SK-N-MC (cell line): ENCODE results near the gene RGL1.

ENCODE experiments used
- DNase-seq: peaks from one replicate; pipeline ENCODE4 v3.0.0-alpha.2; 2011; ENCODE audit warnings: low read depth, low spot score
- H3K27ac ChIP-seq: fragments of 200-600 bp; sonication (generic); 2 replicates; pipeline ENCODE4 v1.5.1; 2016; ENCODE audit warnings: mixed run types
- H3K36me3 ChIP-seq: fragments of 200-600 bp; sonication (generic); 2 replicates; pipeline ENCODE4 v1.6.1; 2017; ENCODE audit warnings: antibody characterized with exemption, low read length, mixed read lengths; ENCODE audit not compliant: insufficient read depth
- H3K4me3 ChIP-seq: fragments of 200-600 bp; sonication (generic); 2 replicates; pipeline ENCODE4 v1.5.1; 2016
- H3K9ac ChIP-seq: fragments of 200-600 bp; sonication (generic); 2 replicates; pipeline ENCODE4 v1.8.0; 2017; ENCODE audit warnings: mixed run types, mixed read lengths; ENCODE audit not compliant: insufficient read length
- H3K9me3 ChIP-seq: fragments of 200-600 bp; sonication (generic); 2 replicates; pipeline ENCODE4 v1.6.1; 2017; ENCODE audit warnings: low read depth, mild to moderate bottlenecking, antibody characterized with exemption, low read length, moderate library complexity, mixed read lengths
- EZH2 ChIP-seq: fragments of 200-600 bp; sonication (generic); IDR thresholded peaks from one replicate; pipeline ENCODE4 v1.6.1; 2017; ENCODE audit warnings: antibody characterized with exemption
- FOXP2 ChIP-seq: optimal IDR thresholded peaks from 2 replicates; pipeline ENCODE3; 2011; ENCODE audit warnings: mild to moderate bottlenecking, moderate library complexity; ENCODE audit not compliant: insufficient read depth; ENCODE audit errors: extremely low read length, control extremely low read depth
- POLR2AphosphoS5 ChIP-seq: IDR thresholded peaks from 2 replicates; pipeline ENCODE4 v1.6.1; 2012; ENCODE audit warnings: mild to moderate bottlenecking, low read depth, low read length, borderline replicate concordance

RGL1 gene

GRCh38 chr1:183832459-183832858 lies 27.5 kb downstream of the RGL1 start:
- TF ChIP-seq EZH2 (no peak), POLR2AphosphoS5 (no peak), FOXP2 (no peak)
- Histone ChIP-seq H3K9me3 (no peaks in the 10 kb centered on the region), H3K36me3 (peaks cover 8% of the 10 kb centered on the region), H3K27ac (0 out of 2 replicates have a peak overlapping the region, but pooled peaks have one; percentile 89), H3K9ac (no peak overlapping the region), H3K4me3 (no peak overlapping the region)
- DNase-seq, result no peak

GRCh38 chr1:183834568-183834967 lies 29.6 kb downstream of the RGL1 start:
- H3K4me3 ChIP-seq, result no peak overlapping the region
- no peaks in the 10 kb centered on the region for H3K9me3 ChIP-seq
- peaks cover 14% of the 10 kb centered on the region for H3K36me3 ChIP-seq
- H3K9ac ChIP-seq, result no peak overlapping the region
- TF ChIP-seq POLR2AphosphoS5 (no peak), EZH2 (no peak), FOXP2 (no peak)
- H3K27ac ChIP-seq, result no peak overlapping the region
- no peak for DNase-seq

- Histone ChIP-seq H3K4me3 (peak overlapping the region; percentile 58), H3K27ac (no peak overlapping the region), H3K9me3 (no peaks in the 10 kb centered on the region), H3K36me3 (peaks cover 14% of the 10 kb centered on the region), H3K9ac (no peak overlapping the region)
- no peak for DNase-seq
- TF ChIP-seq EZH2, result no peak
- no peak for TF ChIP-seq FOXP2
- TF ChIP-seq POLR2AphosphoS5, result no peak
These were observed 31.7 kb downstream of the RGL1 start for GRCh38 chr1:183836598-183836997.

DNA sequence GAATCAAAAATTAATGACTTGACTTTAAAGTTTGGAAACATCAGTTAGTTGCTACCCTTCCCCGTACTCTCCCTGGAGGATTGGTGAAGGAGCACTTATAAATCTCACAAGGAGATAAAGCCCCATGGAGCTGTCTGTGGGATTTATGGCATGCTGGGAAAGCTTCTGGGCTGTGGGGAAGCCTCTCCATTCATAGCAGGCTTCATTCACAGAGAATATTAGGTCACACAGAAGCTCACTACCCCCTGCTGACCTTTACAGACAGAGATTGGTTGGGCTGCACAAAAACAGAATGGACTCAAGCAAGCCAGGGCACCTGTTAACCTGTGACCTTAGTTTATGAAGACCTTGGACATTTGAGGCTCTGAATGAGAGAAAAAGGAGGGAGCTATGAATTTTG lies 32.1 kb downstream of the RGL1 start:
- Histone ChIP-seq H3K4me3 (peak overlapping the region; percentile 58), H3K9me3 (no peaks in the 10 kb centered on the region), H3K36me3 (peaks cover 14% of the 10 kb centered on the region), H3K9ac (no peak overlapping the region), H3K27ac (no peak overlapping the region)
- no peak for DNase-seq
- no peak for TF ChIP-seq POLR2AphosphoS5
- TF ChIP-seq FOXP2, result peak; percentile 48

DNA sequence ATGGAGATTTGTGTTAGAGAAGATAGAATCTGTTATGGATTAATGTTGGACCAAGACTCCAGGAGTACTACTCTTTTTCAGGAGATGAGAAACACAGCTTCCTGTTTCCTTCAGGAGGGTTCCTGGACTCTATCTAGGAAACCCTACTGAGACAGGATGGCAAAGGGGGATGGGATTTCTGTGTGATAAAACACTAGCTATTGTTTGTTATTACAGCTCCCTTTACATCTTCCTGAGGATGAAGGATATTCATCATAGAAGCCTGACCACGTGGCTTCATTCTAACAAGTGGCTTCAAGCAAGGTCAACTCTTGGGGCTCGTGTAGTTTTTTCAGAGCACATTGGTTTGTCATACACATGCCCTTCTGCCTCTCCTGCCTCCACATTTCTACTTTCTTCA lies 33.3 kb downstream of the RGL1 start:
- peaks cover 14% of the 10 kb centered on the region for H3K36me3 ChIP-seq
- H3K27ac ChIP-seq, result no peak overlapping the region
- H3K9ac ChIP-seq, result no peak overlapping the region
- no peak overlapping the region for H3K4me3 ChIP-seq
- H3K9me3 ChIP-seq, result no peaks in the 10 kb centered on the region
- TF ChIP-seq FOXP2 (no peak), EZH2 (no peak), POLR2AphosphoS5 (no peak)
- DNase-seq, result no peak

GRCh38 chr1:183840140-183840539 lies 35.2 kb downstream of the RGL1 start:
- H3K27ac ChIP-seq, result no peak overlapping the region
- no peaks in the 10 kb centered on the region for H3K9me3 ChIP-seq
- H3K9ac ChIP-seq, result no peak overlapping the region
- no peak overlapping the region for H3K4me3 ChIP-seq
- DNase-seq, result no peak
- peaks cover 5% of the 10 kb centered on the region for H3K36me3 ChIP-seq
- TF ChIP-seq POLR2AphosphoS5, result no peak
- TF ChIP-seq FOXP2, result no peak
- TF ChIP-seq EZH2, result no peak

DNA sequence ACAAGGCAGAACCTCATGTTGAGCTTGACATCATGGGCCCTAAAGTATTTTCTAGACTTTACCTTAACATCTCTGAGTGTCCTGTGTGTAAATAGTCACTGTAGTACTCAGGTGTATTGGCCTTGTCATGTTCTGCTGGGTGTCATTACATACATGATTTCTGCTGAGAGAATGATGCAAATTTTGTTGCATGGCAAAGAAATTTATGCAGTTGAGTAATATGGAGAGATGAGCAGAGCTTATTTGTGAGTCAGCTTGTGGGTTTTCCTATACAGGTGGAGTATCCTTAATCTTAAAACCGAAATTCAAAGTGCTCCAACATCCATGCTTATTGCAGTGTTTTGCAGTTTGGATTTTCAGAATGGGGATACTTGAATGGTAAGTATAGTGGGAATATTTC lies 36.6 kb downstream of the RGL1 start:
- peak overlapping the region; percentile 72 for H3K4me3 ChIP-seq
- no peak for DNase-seq
- TF ChIP-seq EZH2 (no peak), POLR2AphosphoS5 (no peak), FOXP2 (no peak)

DNA sequence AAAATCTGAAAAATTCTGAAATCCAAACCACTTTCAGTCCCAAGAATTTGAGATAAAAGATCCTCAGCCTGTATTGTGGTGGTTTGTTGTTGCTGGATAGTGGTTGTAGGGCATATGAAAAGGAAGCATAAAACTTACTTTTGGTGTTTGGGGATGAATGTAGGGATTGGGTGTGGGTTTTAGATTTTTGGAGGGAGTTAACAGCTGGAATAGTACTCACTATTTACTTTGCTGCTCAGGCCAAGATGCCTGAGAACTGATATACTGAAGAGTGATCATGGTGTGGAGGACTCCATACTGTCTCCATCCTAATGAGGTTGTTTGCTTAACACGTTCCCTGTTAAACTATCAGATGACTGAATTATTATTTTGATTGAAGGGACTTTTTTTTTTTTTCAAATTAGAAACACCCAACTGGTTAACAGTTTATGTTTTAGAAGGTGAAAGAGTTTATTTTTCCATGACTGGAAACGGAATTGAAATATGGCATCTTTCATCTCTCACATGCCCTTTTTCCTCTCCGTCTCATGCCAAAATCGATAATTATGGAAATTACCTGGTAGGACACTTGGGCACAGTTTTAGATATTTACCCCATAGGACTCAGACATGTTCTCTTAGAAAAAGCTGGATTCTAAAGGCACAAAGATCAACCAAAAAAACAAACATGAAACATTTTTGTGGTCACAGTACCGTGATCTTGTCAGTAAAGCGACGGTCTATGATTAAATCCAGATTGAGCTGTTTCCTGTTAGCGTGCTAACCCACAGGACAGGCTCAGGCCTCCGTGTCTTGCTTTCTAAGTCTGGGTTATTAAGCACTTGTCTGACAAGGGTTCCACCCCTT lies 37.3 kb downstream of the RGL1 start:
- H3K4me3 ChIP-seq, result peak overlapping the region; percentile 72
- TF ChIP-seq EZH2 (no peak), POLR2AphosphoS5 (peak; percentile 87; the same call in 1 of the 2 replicates), FOXP2 (peak; percentile 85)
- H3K36me3 ChIP-seq, result peaks cover 10% of the 10 kb centered on the region
- no peaks in the 10 kb centered on the region for H3K9me3 ChIP-seq
- DNase-seq, result peak; percentile 99
- H3K9ac ChIP-seq, result peak overlapping the region; percentile 2
- peak overlapping the region; percentile 99 for H3K27ac ChIP-seq

More for the DNA sequence above, 36.6 kb downstream of the RGL1 start:
- Histone ChIP-seq H3K27ac (peak overlapping the region; percentile 99), H3K9me3 (no peaks in the 10 kb centered on the region), H3K9ac (peak overlapping the region; percentile 2), H3K36me3 (peaks cover 10% of the 10 kb centered on the region)
